GM12878 (cell line): Measurements from ENCODE around the gene FKBP15. TPM values are rescaled to one million over a fixed set of nuclear protein-coding genes. Genes with fewer than 3 reads are reported as not detected.

Source experiments
- ATAC-seq: fragments of 200-7000 bp; cut with Tn5 transposase; 3 replicates; pipeline ENCODE4 v1.9.1; 2020; ENCODE audit warnings: mild to moderate bottlenecking, moderate library complexity
- BruUV-seq: library from RNA; stranded (reverse); fragments of 400-500 nt; replicated peaks from 2 replicates; lab custom pipeline; 2021; lab: Mats Ljungman, UMichigan
- CTCF ChIA-PET: fragments of 300-600 bp; sonication (Branson Sonifier 250); formaldehyde crosslinking; extraction: SDS; loops from one replicate; lab custom pipeline; 2021; ENCODE audit warnings: inconsistent platforms; lab: Yijun Ruan, JAX
- POLR2A ChIA-PET: fragments of 350-600 bp; formaldehyde crosslinking; extraction: SDS; loops from one replicate; lab custom pipeline; 2021; ENCODE audit warnings: inconsistent platforms; lab: Charles Lee
- RAD21 ChIA-PET: fragments of 300-600 bp; sonication (Branson Sonifier 250); formaldehyde crosslinking; loops from one replicate; lab custom pipeline; 2023; ENCODE audit warnings: antibody characterized with exemption; ENCODE audit not compliant: unreplicated experiment; lab: Charles Lee
- SMC1A ChIA-PET: fragments of 300-600 bp; sonication (Branson Sonifier 250); formaldehyde crosslinking; loops from one replicate; lab custom pipeline; 2023; ENCODE audit not compliant: unreplicated experiment, uncharacterized antibody; lab: Charles Lee
- DNase-seq: peaks from one replicate; pipeline ENCODE4 v3.0.0-alpha.2; 2011; ENCODE audit warnings: low read depth, low spot score
- FAIRE-seq: peaks from 3 replicates; lab custom pipeline; 2011; peaks lifted over from hg19 to GRCh38; lab: Jason Lieb, UNC
- H2AFZ ChIP-seq: 2 replicates; pipeline ENCODE4 v1.6.0; 2011; ENCODE audit warnings: low read depth, low read length, control low read depth; ENCODE audit not compliant: control insufficient read depth
- H3K27ac ChIP-seq: 2 replicates; pipeline ENCODE4 v1.5.1; 2011; ENCODE audit warnings: control low read depth; ENCODE audit not compliant: control insufficient read depth, insufficient read depth
- H3K27me3 ChIP-seq, 2 experiments: replicated peaks in 1 of 2; 2 replicates each; pipeline versions ENCODE4 v1.6.0 to v1.6.1; 2011; ENCODE audit warnings: low read length in 1 of 2; ENCODE audit not compliant: control insufficient read depth in 2 of 2, insufficient read depth in 2 of 2
- H3K36me3 ChIP-seq, 2 experiments: 2 replicates each; pipeline ENCODE4 v1.5.1; 2011; ENCODE audit warnings: low read length in 1 of 2; ENCODE audit not compliant: control insufficient read depth in 2 of 2, insufficient read depth in 2 of 2
- H3K4me1 ChIP-seq: 2 replicates; pipeline ENCODE4 v1.6.1; 2011; ENCODE audit warnings: mild to moderate bottlenecking, low read length, moderate library complexity, mixed read lengths; ENCODE audit not compliant: control insufficient read depth, insufficient read depth
- H3K4me2 ChIP-seq: 2 replicates; pipeline ENCODE4 v1.6.0; 2011; ENCODE audit warnings: control low read depth; ENCODE audit not compliant: control insufficient read depth, insufficient read depth
- H3K4me3 ChIP-seq: fragments of 200-600 bp; sonication (generic); 2 replicates; pipeline ENCODE4 v1.5.1; 2016
- H3K79me2 ChIP-seq: 2 replicates; pipeline ENCODE4 v1.6.0; 2011; ENCODE audit warnings: low read length; ENCODE audit not compliant: control insufficient read depth, insufficient read depth
- H3K9ac ChIP-seq: 2 replicates; pipeline ENCODE4 v1.8.0; 2011; ENCODE audit warnings: low read length, control low read depth, mixed read lengths; ENCODE audit not compliant: control insufficient read depth, insufficient read depth
- H3K9me3 ChIP-seq: replicated peaks from 3 replicates; pipeline ENCODE4 v1.5.1; 2011; ENCODE audit warnings: mild to moderate bottlenecking, low read length; ENCODE audit not compliant: control insufficient read depth, insufficient read depth
- H4K20me1 ChIP-seq: 2 replicates; pipeline ENCODE4 v1.6.0; 2011; ENCODE audit not compliant: control insufficient read depth, insufficient read depth
- ATF7 ChIP-seq: fragments of 450-650 bp; IDR thresholded peaks from 2 replicates; pipeline ENCODE4 v1.6.1; 2016; ENCODE audit warnings: low read depth, mild to moderate bottlenecking
- CHD1 ChIP-seq: IDR thresholded peaks from 2 replicates; pipeline ENCODE4 v1.6.1; 2012; ENCODE audit warnings: low read depth, low read length, improper control_type of control experiment
- CHD4 ChIP-seq: fragments of 200-600 bp; sonication (generic); IDR thresholded peaks from 2 replicates; pipeline ENCODE4 v1.6.1; 2016; ENCODE audit warnings: mild to moderate bottlenecking
- EGR1 ChIP-seq, 2 experiments: IDR thresholded peaks; 1 replicate in 1 of 2; 2 replicates in 1 of 2; pipeline ENCODE4 v1.6.1; 2011 to 2012; ENCODE audit warnings: low read depth in 2 of 2, low read length in 2 of 2, borderline replicate concordance in 1 of 2, mild to moderate bottlenecking in 1 of 2, moderate library complexity in 1 of 2
- FOXM1 ChIP-seq: IDR thresholded peaks from 2 replicates; pipeline ENCODE4 v1.6.1; 2012; ENCODE audit warnings: low read depth, mild to moderate bottlenecking, inconsistent platforms, low read length, moderate library complexity
- IKZF1 ChIP-seq: fragments of 450-650 bp; conservative IDR thresholded peaks from 2 replicates; pipeline ENCODE4 v1.6.1; 2017; ENCODE audit warnings: antibody characterized with exemption, mild to moderate bottlenecking
- KLF5 ChIP-seq: fragments of 450-650 bp; IDR thresholded peaks from 2 replicates; pipeline ENCODE4 v1.6.1; 2014; ENCODE audit warnings: mild to moderate bottlenecking; ENCODE audit not compliant: partially characterized antibody
- LARP7 ChIP-seq: fragments of 450-650 bp; IDR thresholded peaks from 2 replicates; pipeline ENCODE4 v1.6.1; 2017; ENCODE audit warnings: mild to moderate bottlenecking
- NFIC ChIP-seq: IDR thresholded peaks from 2 replicates; pipeline ENCODE4 v1.6.1; 2012; ENCODE audit warnings: low read depth, mild to moderate bottlenecking, inconsistent platforms, low read length, moderate library complexity
- RB1 ChIP-seq: fragments of 450-650 bp; formaldehyde crosslinking; IDR thresholded peaks from 2 replicates; pipeline ENCODE4 v1.6.1; 2017; ENCODE audit warnings: mild to moderate bottlenecking, borderline replicate concordance
- SIX5 ChIP-seq: IDR thresholded peaks from 2 replicates; pipeline ENCODE4 v1.6.1; 2011; ENCODE audit warnings: mild to moderate bottlenecking, low read depth, low read length, moderate library complexity; ENCODE audit not compliant: severe bottlenecking
- WGBS: methylation state at CpG from one replicate; pipeline ENCODE4 v1.1.6; 2016; ENCODE audit warnings: low lambda C conversion rate; ENCODE audit not compliant: insufficient replicate concordance, insufficient coverage; ENCODE audit errors: missing lambda C conversion rate; 5-methylcytosine and 5-hydroxymethylcytosine counted together
- in situ Hi-C: fragments of 300-500 bp; cut with MboI; formaldehyde crosslinking; loops from 9 replicates; pipeline ENCODE4 v1.14.3; 2018; ENCODE audit warnings: mixed read lengths
- intact Hi-C: fragments of 100-400 bp; cut with micrococcal nuclease; formaldehyde crosslinking; loops from one replicate; pipeline ENCODE4 v1.14.2; 2022; ENCODE audit not compliant: unreplicated experiment
- polyA plus RNA-seq, 11 experiments: library from polyadenylated mRNA; depleted of rRNA in 4 of 11; unstranded in 6 of 11; stranded (reverse) in 5 of 11; fragments of >200 nt; fragmentation: Nextera tagmentation in 4 of 11; fragmentation: Illumina TruSeq in 1 of 11; extraction: Ambion mirVana in 4 of 11; extraction: Trizol in 1 of 11; gene quantifications; 1 replicate in 1 of 11; 2 replicates in 10 of 11; pipeline versions ENCODE4 v1.2.1 to v1.2.3, GENCODE V29; 2011 to 2016; ENCODE audit warnings: inconsistent platforms in 2 of 11, missing spikeins in 2 of 11, low read depth in 1 of 11
- total RNA-seq, 4 experiments: library from RNA; depleted of rRNA in 3 of 4; stranded (reverse); fragments of >200 nt in 3 of 4; fragmentation: Illumina TruSeq in 1 of 4; extraction: Trizol in 1 of 4; gene quantifications; 2 replicates each; pipeline versions ENCODE4 v1.2.1 to v1.2.3, GENCODE V29; 2013 to 2021
- TF ChIP-seq, protein P1 (sequence below), 3 experiments: IDR thresholded peaks in 2 of 3; conservative IDR thresholded peaks in 1 of 3; 2 replicates each; pipeline ENCODE4 v1.5.1; 2011; ENCODE audit warnings: low read depth in 3 of 3, low read length in 3 of 3, mild to moderate bottlenecking in 3 of 3, control low read depth in 2 of 3, moderate library complexity in 2 of 3, inconsistent platforms in 1 of 3, mixed read lengths in 1 of 3; ENCODE audit not compliant: control insufficient read depth in 2 of 3, insufficient read depth in 1 of 3; ENCODE audit errors: extremely low read depth in 1 of 3
- TF ChIP-seq, protein P2 (sequence below): IDR thresholded peaks from 2 replicates; pipeline ENCODE4 v1.6.1; 2012; ENCODE audit warnings: low read depth, low read length, improper control_type of control experiment
- TF ChIP-seq, protein P3 (sequence below): fragments of 450-650 bp; IDR thresholded peaks from 2 replicates; pipeline ENCODE4 v1.6.1; 2016; ENCODE audit warnings: mild to moderate bottlenecking

FKBP15 gene
- total and polyA plus RNA-seq, 10 of the 15 experiments (the other 5 are each of a cell fraction or from before 2014, with no cell fraction given), result 5.0 to 53.4 (median 21.2) TPM

DNA sequence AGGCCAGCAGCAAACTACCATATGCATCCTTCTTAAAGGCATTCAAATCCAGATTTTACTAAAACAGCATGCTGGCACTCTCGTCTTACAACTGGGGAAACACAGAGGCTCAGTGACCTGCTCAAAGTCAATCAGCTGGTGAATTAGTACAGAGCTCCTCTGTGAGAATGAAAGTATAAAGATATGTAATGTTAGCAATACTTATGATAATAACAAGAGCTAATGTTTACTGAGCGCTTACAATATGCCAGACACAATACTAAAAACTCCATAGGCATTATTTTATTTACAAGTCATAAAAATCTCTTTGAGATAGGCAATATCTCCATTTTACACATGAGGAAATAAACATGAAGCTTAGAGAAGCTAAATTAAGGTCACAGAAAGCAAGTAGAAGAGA is 28.6 kb downstream of the FKBP15 start:
- WGBS, result 81% methylated on average over 2 of the region's 2 CpGs

More for the DNA sequence above, 28.6 kb downstream of the FKBP15 start:
- ChIA-PET RAD21 (no interaction called here), POLR2A (interaction anchor here (0.5 kb wide), 1 partner anchor 446 kb away, joined by 4 read pairs; no protein-coding TSS in a partner anchor), CTCF (no interaction called here), SMC1A (interaction anchor here (0.7 to 1.0 kb wide), 2 partner anchors 18 to 70 kb away, joined by 3 to 4 read pairs; no protein-coding TSS in a partner anchor)
- in situ Hi-C loops, result no loop called here
- Histone ChIP-seq H3K27ac (no peak overlapping the region), H3K4me3 (no peak overlapping the region), H3K4me1 (no peaks in the 10 kb centered on the region), H2AFZ (no peak overlapping the region), H3K79me2 (no peaks in the 10 kb centered on the region), H3K36me3 (peaks cover 2 to 35% of the 10 kb centered on the region in 2 experiments), H4K20me1 (no peaks in the 10 kb centered on the region), H3K9me3 (no peaks in the 10 kb centered on the region), H3K4me2 (no peak overlapping the region), H3K27me3 (no peaks in the 10 kb centered on the region), H3K9ac (no peak overlapping the region)
- DNase-seq (no peak), ATAC-seq (no peak), FAIRE-seq (no peak)
- no TSS peak for BruUV-seq
- intact Hi-C loops, result no loop called here
- no peak for TF ChIP-seq SIX5
- TF ChIP-seq CHD1, result no peak
- TF ChIP-seq EGR1 (IDR thresholded peaks at IDR 0.05; ENCODE audit: borderline replicate concordance in 1 of 2, low read depth in 2 of 2, low read length in 2 of 2), result no peak
- TF ChIP-seq KLF5, result no peak
- TF ChIP-seq, protein P1, sequence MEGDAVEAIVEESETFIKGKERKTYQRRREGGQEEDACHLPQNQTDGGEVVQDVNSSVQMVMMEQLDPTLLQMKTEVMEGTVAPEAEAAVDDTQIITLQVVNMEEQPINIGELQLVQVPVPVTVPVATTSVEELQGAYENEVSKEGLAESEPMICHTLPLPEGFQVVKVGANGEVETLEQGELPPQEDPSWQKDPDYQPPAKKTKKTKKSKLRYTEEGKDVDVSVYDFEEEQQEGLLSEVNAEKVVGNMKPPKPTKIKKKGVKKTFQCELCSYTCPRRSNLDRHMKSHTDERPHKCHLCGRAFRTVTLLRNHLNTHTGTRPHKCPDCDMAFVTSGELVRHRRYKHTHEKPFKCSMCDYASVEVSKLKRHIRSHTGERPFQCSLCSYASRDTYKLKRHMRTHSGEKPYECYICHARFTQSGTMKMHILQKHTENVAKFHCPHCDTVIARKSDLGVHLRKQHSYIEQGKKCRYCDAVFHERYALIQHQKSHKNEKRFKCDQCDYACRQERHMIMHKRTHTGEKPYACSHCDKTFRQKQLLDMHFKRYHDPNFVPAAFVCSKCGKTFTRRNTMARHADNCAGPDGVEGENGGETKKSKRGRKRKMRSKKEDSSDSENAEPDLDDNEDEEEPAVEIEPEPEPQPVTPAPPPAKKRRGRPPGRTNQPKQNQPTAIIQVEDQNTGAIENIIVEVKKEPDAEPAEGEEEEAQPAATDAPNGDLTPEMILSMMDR (IDR thresholded peaks at IDR 0.05 in 2 of 3, conservative IDR thresholded peaks at IDR 0.05 in 1 of 3; ENCODE audit: control insufficient read depth in 2 of 3, extremely low read depth in 1 of 3, insufficient read depth in 1 of 3, low read depth in 3 of 3, low read length in 3 of 3), result no peak
- TF ChIP-seq FOXM1, result no peak
- TF ChIP-seq CHD4, result no peak
- no peak for TF ChIP-seq RB1
- no peak for TF ChIP-seq ATF7
- TF ChIP-seq, protein P2, sequence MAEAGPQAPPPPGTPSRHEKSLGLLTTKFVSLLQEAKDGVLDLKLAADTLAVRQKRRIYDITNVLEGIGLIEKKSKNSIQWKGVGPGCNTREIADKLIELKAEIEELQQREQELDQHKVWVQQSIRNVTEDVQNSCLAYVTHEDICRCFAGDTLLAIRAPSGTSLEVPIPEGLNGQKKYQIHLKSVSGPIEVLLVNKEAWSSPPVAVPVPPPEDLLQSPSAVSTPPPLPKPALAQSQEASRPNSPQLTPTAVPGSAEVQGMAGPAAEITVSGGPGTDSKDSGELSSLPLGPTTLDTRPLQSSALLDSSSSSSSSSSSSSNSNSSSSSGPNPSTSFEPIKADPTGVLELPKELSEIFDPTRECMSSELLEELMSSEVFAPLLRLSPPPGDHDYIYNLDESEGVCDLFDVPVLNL, result no peak
- TF ChIP-seq, protein P3, sequence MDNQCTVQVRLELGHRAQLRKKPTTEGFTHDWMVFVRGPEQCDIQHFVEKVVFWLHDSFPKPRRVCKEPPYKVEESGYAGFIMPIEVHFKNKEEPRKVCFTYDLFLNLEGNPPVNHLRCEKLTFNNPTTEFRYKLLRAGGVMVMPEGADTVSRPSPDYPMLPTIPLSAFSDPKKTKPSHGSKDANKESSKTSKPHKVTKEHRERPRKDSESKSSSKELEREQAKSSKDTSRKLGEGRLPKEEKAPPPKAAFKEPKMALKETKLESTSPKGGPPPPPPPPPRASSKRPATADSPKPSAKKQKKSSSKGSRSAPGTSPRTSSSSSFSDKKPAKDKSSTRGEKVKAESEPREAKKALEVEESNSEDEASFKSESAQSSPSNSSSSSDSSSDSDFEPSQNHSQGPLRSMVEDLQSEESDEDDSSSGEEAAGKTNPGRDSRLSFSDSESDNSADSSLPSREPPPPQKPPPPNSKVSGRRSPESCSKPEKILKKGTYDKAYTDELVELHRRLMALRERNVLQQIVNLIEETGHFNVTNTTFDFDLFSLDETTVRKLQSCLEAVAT, result no peak
- no peak for TF ChIP-seq IKZF1
- no peak for TF ChIP-seq LARP7
- TF ChIP-seq NFIC, result no peak
